Measurements from ENCODE around the gene CSRP3. TPM values are rescaled to one million over a fixed set of nuclear protein-coding genes. Genes with fewer than 3 reads are reported as not detected.

Gene CSRP3
- not detected in 2 replicates for total RNA-seq (2014; rRNA removed; shearing (Covaris generic))

DNA sequence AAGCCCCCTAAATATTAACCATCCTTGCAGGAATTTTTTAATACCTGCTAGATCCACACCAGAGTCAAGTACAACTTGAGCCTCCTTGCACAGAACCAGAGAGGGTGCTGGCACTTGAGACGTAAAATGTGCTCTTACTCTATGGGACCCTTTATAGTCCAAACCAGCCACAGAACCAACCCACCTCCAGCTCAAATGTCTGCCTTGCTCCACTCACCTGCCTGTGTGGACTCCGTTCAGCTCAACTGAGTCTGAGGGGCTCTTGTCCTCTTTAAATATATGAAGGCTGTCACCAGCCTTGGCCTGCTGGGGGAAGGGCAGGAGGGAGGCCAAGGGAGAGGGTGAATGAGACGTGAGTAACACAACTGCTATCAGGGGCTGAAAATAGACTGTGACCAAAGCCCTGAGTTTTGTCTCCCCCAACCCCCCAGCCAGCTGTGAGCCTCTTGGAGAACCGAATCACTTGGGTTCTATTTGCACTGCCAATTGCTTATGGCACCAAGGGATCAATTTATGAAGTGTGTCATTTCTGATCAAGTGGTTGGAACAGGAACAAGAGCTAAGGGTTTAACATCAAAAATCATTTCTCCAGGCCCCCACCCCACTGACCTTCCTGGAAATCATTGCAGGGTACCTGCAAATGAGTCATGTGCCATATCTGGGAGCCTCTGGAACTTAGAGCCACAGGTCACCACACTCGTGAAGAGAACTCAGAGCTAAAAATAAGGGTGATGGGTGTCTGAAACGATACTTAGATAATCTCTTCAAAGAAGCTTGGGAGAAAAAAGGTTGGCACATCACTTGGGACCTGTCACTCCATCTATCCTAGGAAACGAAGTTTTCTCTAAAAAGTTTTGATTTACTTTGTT, at the start of gene CSRP3:
Gene CSRP3 (minus strand): TSS at position 247 of the 869 bp plus-strand sequence. CDS start 9,535 bp downstream, outside the sequence.

DNA sequence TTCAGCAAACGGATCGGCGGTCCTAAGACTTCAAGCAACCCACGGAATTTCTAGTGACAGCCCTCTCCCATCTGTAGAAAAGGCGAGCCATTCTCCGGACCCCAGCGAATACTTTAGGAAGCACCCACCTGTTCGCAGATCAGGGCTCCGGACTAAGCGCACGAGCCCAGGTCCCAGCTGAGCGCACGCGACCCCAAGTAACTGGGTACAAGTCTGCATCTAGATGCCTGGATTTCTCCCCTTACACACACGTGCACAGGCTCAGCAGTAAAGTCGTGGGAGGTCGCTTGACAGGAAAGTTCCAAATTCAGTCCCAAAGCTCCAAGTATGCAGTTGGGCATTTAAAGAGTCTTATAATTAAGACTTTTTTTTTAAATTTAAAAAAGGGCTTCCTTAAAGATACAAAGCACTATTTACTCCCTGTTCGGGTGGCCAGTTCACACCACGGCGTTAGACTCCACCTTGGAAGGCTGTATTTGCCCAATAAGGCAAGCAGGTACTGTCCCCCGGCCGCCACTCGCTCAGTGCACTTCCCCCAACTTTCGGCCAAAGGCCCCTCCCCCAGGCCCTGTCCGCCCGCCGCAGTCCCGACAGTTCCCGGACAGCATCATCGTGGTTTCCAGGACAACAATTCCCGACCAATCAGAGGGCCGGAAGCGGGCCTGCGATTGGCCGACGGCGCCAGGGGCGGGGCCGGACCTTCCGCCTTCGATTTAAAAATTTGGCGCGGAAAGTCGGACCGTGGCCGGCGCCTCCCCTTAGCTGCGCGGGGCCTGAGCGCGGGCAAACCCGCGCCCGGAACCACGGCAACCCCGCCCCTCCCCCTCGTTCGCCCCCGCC, 38.9 kb upstream of the CSRP3 start, which contains the start of gene E2F8:
Gene E2F8 (minus strand): TSS at position 526 of the 840 bp plus-strand sequence. CDS start 824 bp downstream, outside the sequence.

Other genes starting within 250 kb of the CSRP3 start
- not detected in 2 replicates for gene MRGPRX2, start 141.3 kb downstream of the CSRP3 start, total RNA-seq (2014; rRNA removed; shearing (Covaris generic))
- gene ZDHHC13, start 84.8 kb downstream of the CSRP3 start, total RNA-seq (2014; rRNA removed; shearing (Covaris generic)), result 10.6 and 11.2 TPM in 2 replicates
- gene E2F8, start 39.0 kb upstream of the CSRP3 start, total RNA-seq (2014; rRNA removed; shearing (Covaris generic)), result 3.0 and 5.0 TPM in 2 replicates